ENCODE data around the gene HYCC1. TPM values are rescaled to one million over a fixed set of nuclear protein-coding genes. Genes with fewer than 3 reads are reported as not detected.

HYCC1 gene
- total RNA-seq, 1 experiment from 2014 or later = 126 TPM

DNA sequence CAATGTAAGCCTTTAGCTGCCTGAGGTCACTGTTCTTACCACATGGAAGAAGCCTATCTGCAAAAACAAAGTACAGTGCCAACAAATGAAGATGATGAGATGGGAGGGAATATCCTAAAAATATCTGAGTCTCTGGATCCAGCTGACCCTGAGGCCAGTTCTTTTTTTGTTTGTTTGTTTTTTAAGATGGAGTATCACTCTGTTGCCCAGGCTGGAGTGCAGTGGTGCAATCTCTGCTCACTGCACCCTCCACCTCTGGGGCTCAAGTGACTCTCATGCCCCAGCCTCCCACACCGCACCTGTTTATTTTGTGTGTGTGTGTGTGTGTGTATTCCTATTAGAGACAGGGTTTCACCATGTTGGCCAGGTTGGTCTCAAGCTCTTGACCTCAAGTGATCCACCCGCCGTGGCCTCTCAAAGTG, 44.9 kb downstream of the HYCC1 start:
- no peak overlapping the region for H3K4ac ChIP-seq (ENCODE audit: low read depth, low read length)
- no peak overlapping the region for H2BK120ac ChIP-seq (ENCODE audit: low read depth, low read length, poor library complexity, severe bottlenecking)
- H3K79me1 ChIP-seq (ENCODE audit: insufficient read depth, low read depth, low read length, poor library complexity, severe bottlenecking) = no peaks in the 10 kb centered on the region
- no peak overlapping the region for H2BK5ac ChIP-seq (ENCODE audit: insufficient read length, low read length)
- no peak overlapping the region for H3K56ac ChIP-seq (ENCODE audit: insufficient read length, low read depth, low read length)
- WGBS (ENCODE audit: extremely low coverage, insufficient read length, low lambda C conversion rate) = no CpG with 5 or more reads among the region's 3 CpGs
- no peak overlapping the region for H3K18ac ChIP-seq (ENCODE audit: insufficient read length, low read depth, low read length)
- no peak overlapping the region for H2BK20ac ChIP-seq (ENCODE audit: low read depth, low read length, poor library complexity, severe bottlenecking)
- no peak overlapping the region for H4K5ac ChIP-seq (ENCODE audit: insufficient read length, low read depth, low read length)
- no peak overlapping the region for H3K14ac ChIP-seq (ENCODE audit: insufficient read depth, low read length)
- H4K91ac ChIP-seq (ENCODE audit: insufficient read length, low read depth, low read length) = no peak overlapping the region
- H3K9ac ChIP-seq (ENCODE audit: extremely low read depth, insufficient read length, low read length) = no peak overlapping the region
- no peaks in the 10 kb centered on the region for H4K20me1 ChIP-seq (ENCODE audit: control insufficient read depth, insufficient read depth, insufficient read length)
- no peak overlapping the region for H3K27ac ChIP-seq (ENCODE audit: insufficient read length, low read depth, low read length)
- H3K4me2 ChIP-seq (ENCODE audit: insufficient read depth, insufficient read length, low read length) = no peak overlapping the region
- no peaks in the 10 kb centered on the region for H3K23me2 ChIP-seq (ENCODE audit: insufficient read length, low read depth, low read length, poor library complexity, severe bottlenecking)
- DNase-seq = no peak
- H2BK15ac ChIP-seq (ENCODE audit: low read depth, low read length) = no peak overlapping the region
- Mint-ChIP-seq H3K36me3 (ENCODE audit: insufficient read depth in 1 of 3, low read depth in 3 of 3) (peaks cover 9 to 50% (median 17%) of the 10 kb centered on the region in 3 experiments; a peak in 6 of 7 replicates), H3K4me1 (no peaks in the 10 kb centered on the region), H3K27me3 (ENCODE audit: low read depth) (no peaks in the 10 kb centered on the region), H3K4me3 (no peak overlapping the region), H3K9me3 (no peaks in the 10 kb centered on the region), H3K27ac (no peak overlapping the region; a peak in 1 of 7 replicates)
- H3K23ac ChIP-seq (ENCODE audit: insufficient read length, low read depth, low read length) = no peak overlapping the region
- H3K9me3 ChIP-seq (ENCODE audit: control insufficient read depth, low read depth, low read length) = no peaks in the 10 kb centered on the region
- TF ChIP-seq, protein P1, sequence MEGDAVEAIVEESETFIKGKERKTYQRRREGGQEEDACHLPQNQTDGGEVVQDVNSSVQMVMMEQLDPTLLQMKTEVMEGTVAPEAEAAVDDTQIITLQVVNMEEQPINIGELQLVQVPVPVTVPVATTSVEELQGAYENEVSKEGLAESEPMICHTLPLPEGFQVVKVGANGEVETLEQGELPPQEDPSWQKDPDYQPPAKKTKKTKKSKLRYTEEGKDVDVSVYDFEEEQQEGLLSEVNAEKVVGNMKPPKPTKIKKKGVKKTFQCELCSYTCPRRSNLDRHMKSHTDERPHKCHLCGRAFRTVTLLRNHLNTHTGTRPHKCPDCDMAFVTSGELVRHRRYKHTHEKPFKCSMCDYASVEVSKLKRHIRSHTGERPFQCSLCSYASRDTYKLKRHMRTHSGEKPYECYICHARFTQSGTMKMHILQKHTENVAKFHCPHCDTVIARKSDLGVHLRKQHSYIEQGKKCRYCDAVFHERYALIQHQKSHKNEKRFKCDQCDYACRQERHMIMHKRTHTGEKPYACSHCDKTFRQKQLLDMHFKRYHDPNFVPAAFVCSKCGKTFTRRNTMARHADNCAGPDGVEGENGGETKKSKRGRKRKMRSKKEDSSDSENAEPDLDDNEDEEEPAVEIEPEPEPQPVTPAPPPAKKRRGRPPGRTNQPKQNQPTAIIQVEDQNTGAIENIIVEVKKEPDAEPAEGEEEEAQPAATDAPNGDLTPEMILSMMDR (conservative IDR thresholded peaks at IDR 0.05) = no peak
- H4K8ac ChIP-seq (replicated peaks; ENCODE audit: insufficient read length, low read depth, low read length) = no peak overlapping the region
- H3K4me1 ChIP-seq (ENCODE audit: insufficient read depth, low read length) = no peaks in the 10 kb centered on the region
- H3K27me3 ChIP-seq (ENCODE audit: insufficient read depth, low read length) = no peaks in the 10 kb centered on the region
- no peak overlapping the region for H2AK5ac ChIP-seq (ENCODE audit: insufficient read length, low read length)
- no peak overlapping the region for H2AFZ ChIP-seq (ENCODE audit: low read length)
- no peak overlapping the region for H3T11ph ChIP-seq (ENCODE audit: low read length)
- no peak overlapping the region for H2BK12ac ChIP-seq (ENCODE audit: insufficient read length, low read depth, low read length)
- no peaks in the 10 kb centered on the region for H3K79me2 ChIP-seq (ENCODE audit: insufficient read depth, low read length)

Other genes with a start within 250 kb of the HYCC1 start
- 368 and 400 TPM in 2 replicates for gene TOMM7, start 191.3 kb downstream of the HYCC1 start, total RNA-seq (2021)
- gene KLHL7, start 91.7 kb upstream of the HYCC1 start, total RNA-seq (2021) = 56.7 and 58.3 TPM in 2 replicates
- 34.9 and 36.5 TPM in 2 replicates for gene NUP42, start 167.9 kb upstream of the HYCC1 start, total RNA-seq (2021)
- gene GPNMB, start 232.6 kb upstream of the HYCC1 start, total RNA-seq (2021) = 1.2 TPM in 2 replicates

All from H9 (cell line).